B cell (primary cell): ENCODE data around the gene ACER1. TPM values are rescaled to one million over a fixed set of nuclear protein-coding genes. Genes with fewer than 3 reads are reported as not detected.

Experiments used
- ATAC-seq: fragments of 200-7000 bp; cut with Tn5 transposase; one replicate; pipeline ENCODE4 v1.10.0; 2021; ENCODE audit warnings: low read depth, mild to moderate bottlenecking, moderate number of reproducible peaks, moderate library complexity
- CTCF ChIA-PET: fragments of 350-600 bp; sonication (Branson Sonifier 250); formaldehyde crosslinking; loops from one replicate; lab custom pipeline; 2021; ENCODE audit warnings: antibody characterized with exemption, inconsistent platforms; lab: Charles Lee
- POLR2A ChIA-PET: fragments of 350-600 bp; sonication (Branson Sonifier 250); formaldehyde crosslinking; loops from one replicate; lab custom pipeline; 2021; ENCODE audit warnings: antibody characterized with exemption; lab: Charles Lee
- DNase-seq: peaks from one replicate; pipeline ENCODE4 v3.0.0; 2013
- H2AFZ ChIP-seq: 2 replicates; pipeline ENCODE4 v1.6.1; 2012; ENCODE audit warnings: mild to moderate bottlenecking, low read depth, low read length; ENCODE audit not compliant: insufficient read depth, poor library complexity, severe bottlenecking
- H3K27ac ChIP-seq, 2 donors: 1 replicate in 1 of 2; 2 replicates in 1 of 2; pipeline ENCODE4 v1.5.1; 2012 to 2013; ENCODE audit warnings: low read length in 2 of 2, mild to moderate bottlenecking in 2 of 2, moderate library complexity in 1 of 2
- H3K27me3 ChIP-seq, 4 experiments: fragments of 200-600 bp in 1 of 4; sonication (generic) in 1 of 4; replicated peaks in 1 of 4; 1 replicate in 2 of 4; 2 replicates in 2 of 4; pipeline versions ENCODE4 v1.6.1 to v1.7.0; 2013 to 2016; ENCODE audit warnings: low read length in 3 of 4, mild to moderate bottlenecking in 2 of 4, mixed read lengths in 1 of 4, moderate library complexity in 1 of 4; ENCODE audit not compliant: insufficient read depth in 4 of 4, control insufficient read depth in 3 of 4; ENCODE audit errors: control extremely low read depth in 1 of 4
- H3K36me3 ChIP-seq, 2 experiments: replicated peaks in 1 of 2; 1 replicate in 1 of 2; 2 replicates in 1 of 2; pipeline versions ENCODE4 v1.6.1 to v1.7.1; 2013; ENCODE audit warnings: low read length in 1 of 2; ENCODE audit not compliant: insufficient read depth in 2 of 2, control insufficient read depth in 1 of 2; ENCODE audit errors: control extremely low read depth in 1 of 2, extremely low read depth in 1 of 2
- H3K4me1 ChIP-seq, 2 donors: fragments of 200-600 bp in 1 of 2; sonication (generic) in 1 of 2; 1 replicate in 1 of 2; 2 replicates in 1 of 2; pipeline versions ENCODE4 v1.5.1 to v1.6.1; 2013 to 2017; ENCODE audit warnings: low read length in 2 of 2; ENCODE audit not compliant: control insufficient read depth in 2 of 2, insufficient read depth in 2 of 2
- H3K4me2 ChIP-seq: replicated peaks from 2 replicates; pipeline ENCODE3; 2012; ENCODE audit warnings: mild to moderate bottlenecking, low read depth, low read length; ENCODE audit not compliant: poor library complexity, severe bottlenecking
- H3K4me3 ChIP-seq, 5 experiments: fragments of 200-600 bp in 1 of 5; sonication (generic) in 1 of 5; 1 replicate in 3 of 5; 2 replicates in 2 of 5; pipeline versions ENCODE4 v1.5.1 to v1.7.0; 2011 to 2016; ENCODE audit warnings: low read length in 4 of 5, mild to moderate bottlenecking in 4 of 5, low read depth in 2 of 5, control low read depth in 1 of 5, moderate library complexity in 1 of 5; ENCODE audit not compliant: insufficient read depth in 1 of 5; ENCODE audit errors: control extremely low read depth in 1 of 5, extremely low read depth in 1 of 5
- H3K79me2 ChIP-seq: fragments of 200-600 bp; sonication (generic); one replicate; pipeline ENCODE4 v1.6.0; 2016; ENCODE audit warnings: low read length; ENCODE audit not compliant: control insufficient read depth, insufficient read depth
- H3K9ac ChIP-seq: fragments of 200-600 bp; sonication (generic); 2 replicates; pipeline ENCODE4 v1.6.1; 2017; ENCODE audit warnings: mild to moderate bottlenecking, low read length, moderate library complexity
- H3K9me3 ChIP-seq, 3 donors: one replicate each; pipeline versions ENCODE4 v1.6.1 to v1.7.1; 2013; ENCODE audit warnings: low read length in 2 of 3; ENCODE audit not compliant: control insufficient read depth in 2 of 3, insufficient read depth in 1 of 3; ENCODE audit errors: control extremely low read depth in 1 of 3
- H4K20me1 ChIP-seq: 2 replicates; pipeline ENCODE4 v1.6.0; 2012; ENCODE audit warnings: mild to moderate bottlenecking, low read length; ENCODE audit not compliant: insufficient read depth, control insufficient read depth, poor library complexity, severe bottlenecking
- H3K27ac Mint-ChIP-seq: one replicate; pipeline ENCODE4 v1.8.0; 2021; ENCODE audit warnings: mixed read lengths
- H3K27me3 Mint-ChIP-seq: one replicate; pipeline ENCODE4 v1.8.0; 2021; ENCODE audit warnings: mixed read lengths
- H3K4me1 Mint-ChIP-seq: one replicate; pipeline ENCODE4 v1.8.0; 2021; ENCODE audit warnings: mixed read lengths
- H3K4me3 Mint-ChIP-seq: one replicate; pipeline ENCODE4 v1.8.0; 2021; ENCODE audit warnings: mixed read lengths
- H3K9me3 Mint-ChIP-seq: one replicate; pipeline ENCODE4 v1.8.0; 2022; ENCODE audit warnings: mixed read lengths; ENCODE audit not compliant: insufficient read depth
- EZH2 ChIP-seq: IDR thresholded peaks from 2 replicates; pipeline ENCODE4 v1.6.1; 2012; ENCODE audit warnings: borderline replicate concordance, low read depth, mild to moderate bottlenecking, moderate library complexity, low read length; ENCODE audit not compliant: insufficient read depth, poor library complexity, severe bottlenecking
- WGBS: methylation state at CpG from one replicate; pipeline ENCODE4 v1.1.5; 2013; ENCODE audit warnings: missing lambda C conversion rate; ENCODE audit not compliant: insufficient coverage; 5-methylcytosine and 5-hydroxymethylcytosine counted together
- intact Hi-C: fragments of 100-400 bp; cut with micrococcal nuclease; formaldehyde crosslinking; loops from one replicate; pipeline ENCODE4 v1.10.0; 2022
- polyA plus RNA-seq: library from polyadenylated mRNA; depleted of rRNA; stranded (reverse); fragments of >200 nt; gene quantifications from 2 replicates; pipeline ENCODE4 v1.2.3, GENCODE V29; 2012
- total RNA-seq, 2 donors: library from RNA; stranded (reverse); fragments of 120-200 nt in 1 of 2; gene quantifications; 1 replicate in 1 of 2; 2 replicates in 1 of 2; pipeline versions ENCODE4 v1.2.3 to v1.2.4, GENCODE V29; 2013 to 2022
- TF ChIP-seq, protein P1 (sequence below): fragments of 200-600 bp; IDR thresholded peaks from one replicate; pipeline ENCODE4 v1.8.0; 2022; ENCODE audit warnings: antibody characterized with exemption, mild to moderate bottlenecking

ACER1 gene
- total and polyA plus RNA-seq, 2 donors (not counting 1 experiment from before 2014, with no cell fraction given), result not detected

DNA sequence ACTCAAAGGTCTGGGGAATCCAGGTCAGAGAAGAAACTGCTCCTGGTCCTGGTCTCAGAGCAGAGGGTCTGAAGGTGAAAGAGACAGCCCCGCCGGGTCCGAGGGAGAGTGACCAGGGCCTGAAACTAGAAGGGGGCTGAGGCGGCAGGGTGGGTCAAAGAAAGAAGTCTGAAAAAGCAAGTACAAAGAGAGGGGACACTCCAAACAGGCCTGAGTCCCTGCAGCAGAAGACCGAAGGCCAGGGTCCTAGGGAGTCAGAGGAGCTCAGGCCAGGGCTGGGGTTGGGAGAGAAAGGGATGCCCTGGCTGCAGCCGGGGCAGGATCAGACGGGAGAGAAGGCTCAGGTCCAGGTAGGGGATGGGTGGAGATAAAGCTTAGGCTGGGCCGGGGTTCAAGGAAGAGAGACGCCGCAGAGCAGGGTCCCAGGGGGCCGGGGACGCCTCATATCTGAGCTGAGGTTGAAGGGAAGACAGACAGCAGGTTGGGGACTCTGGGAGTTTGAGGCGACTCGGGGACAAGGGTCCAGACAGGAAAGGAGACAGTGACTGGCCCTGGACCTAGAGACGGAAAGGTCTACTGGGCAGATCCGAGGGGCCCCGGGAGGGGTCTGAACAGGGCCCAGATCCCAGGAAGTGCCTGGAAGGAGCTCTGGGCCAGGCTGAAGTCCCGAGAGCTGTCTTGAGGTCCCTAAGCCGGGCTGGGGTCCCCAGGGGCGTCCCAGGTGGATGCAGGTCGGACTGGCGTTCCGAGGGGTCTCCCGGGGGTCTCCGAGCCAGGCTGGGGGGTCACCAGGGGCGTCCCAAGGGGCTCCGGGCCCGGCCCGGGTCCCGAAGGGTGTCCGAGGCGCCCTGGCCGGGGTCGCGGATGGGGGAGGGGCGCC is 54.4 kb downstream of the ACER1 start:
- no peaks in the 10 kb centered on the region for H3K9me3 Mint-ChIP-seq
- peaks cover 32% of the 10 kb centered on the region for H3K4me1 Mint-ChIP-seq
- peak overlapping the region; percentile 29 to 77 for H3K27ac ChIP-seq
- peaks cover 51% of the 10 kb centered on the region for H4K20me1 ChIP-seq
- no peaks in the 10 kb centered on the region for H3K9me3 ChIP-seq
- H3K4me3 Mint-ChIP-seq, result peak overlapping the region; percentile 89
- no peaks in the 10 kb centered on the region for H3K27me3 Mint-ChIP-seq
- H3K27me3 ChIP-seq, result no peaks in the 10 kb centered on the region
- no peaks in the 10 kb centered on the region for H3K36me3 ChIP-seq
- no peak for TF ChIP-seq EZH2
- TF ChIP-seq, protein P1, sequence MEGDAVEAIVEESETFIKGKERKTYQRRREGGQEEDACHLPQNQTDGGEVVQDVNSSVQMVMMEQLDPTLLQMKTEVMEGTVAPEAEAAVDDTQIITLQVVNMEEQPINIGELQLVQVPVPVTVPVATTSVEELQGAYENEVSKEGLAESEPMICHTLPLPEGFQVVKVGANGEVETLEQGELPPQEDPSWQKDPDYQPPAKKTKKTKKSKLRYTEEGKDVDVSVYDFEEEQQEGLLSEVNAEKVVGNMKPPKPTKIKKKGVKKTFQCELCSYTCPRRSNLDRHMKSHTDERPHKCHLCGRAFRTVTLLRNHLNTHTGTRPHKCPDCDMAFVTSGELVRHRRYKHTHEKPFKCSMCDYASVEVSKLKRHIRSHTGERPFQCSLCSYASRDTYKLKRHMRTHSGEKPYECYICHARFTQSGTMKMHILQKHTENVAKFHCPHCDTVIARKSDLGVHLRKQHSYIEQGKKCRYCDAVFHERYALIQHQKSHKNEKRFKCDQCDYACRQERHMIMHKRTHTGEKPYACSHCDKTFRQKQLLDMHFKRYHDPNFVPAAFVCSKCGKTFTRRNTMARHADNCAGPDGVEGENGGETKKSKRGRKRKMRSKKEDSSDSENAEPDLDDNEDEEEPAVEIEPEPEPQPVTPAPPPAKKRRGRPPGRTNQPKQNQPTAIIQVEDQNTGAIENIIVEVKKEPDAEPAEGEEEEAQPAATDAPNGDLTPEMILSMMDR, result no peak
- peaks cover 55% of the 10 kb centered on the region for H3K79me2 ChIP-seq
- WGBS, result 11% methylated on average over 36 of the region's 36 CpGs
- peak overlapping the region; percentile 64 for H2AFZ ChIP-seq
- ATAC-seq, result no peak
- CTCF ChIA-PET, result interaction anchor here (0.6 to 1.4 kb wide), 3 partner anchors 60 to 584 kb away, joined by 3 to 4 read pairs (median 4); no protein-coding TSS in a partner anchor
- DNase-seq, result peak; percentile 46
- intact Hi-C loops, result no loop called here
- POLR2A ChIA-PET, result interaction anchor here (0.6 kb wide), 1 partner anchor 12 kb away, joined by 3 read pairs; no protein-coding TSS in a partner anchor
- peak overlapping the region; percentile 64 for H3K27ac Mint-ChIP-seq
- peak overlapping the region; percentile 74 for H3K9ac ChIP-seq
- peak overlapping the region; percentile 99 for H3K4me2 ChIP-seq
- peaks cover 15 to 23% of the 10 kb centered on the region in 2 donors for H3K4me1 ChIP-seq
- H3K4me3 ChIP-seq, result peak overlapping the region; percentile 44 to 85 (median 62)

DNA sequence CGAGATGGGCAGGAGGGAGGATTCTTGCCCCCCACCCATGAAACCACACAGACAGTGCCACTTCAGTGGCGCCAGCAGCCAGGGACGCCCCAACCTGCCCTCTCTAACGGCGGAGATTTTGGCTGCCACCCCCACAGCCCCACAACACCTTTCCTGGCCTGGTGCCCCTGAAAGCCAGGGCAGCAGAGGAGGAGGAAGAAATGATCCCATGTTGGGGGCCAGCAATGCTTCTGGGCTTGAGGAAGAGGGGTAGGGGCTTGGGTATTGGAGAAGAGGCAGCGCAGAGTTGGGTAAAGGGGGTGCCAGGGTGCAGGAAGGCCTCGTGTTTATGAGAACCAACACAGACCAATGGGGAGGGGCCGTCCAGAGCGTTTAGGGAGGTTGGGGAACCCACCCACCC is 55.4 kb downstream of the ACER1 start:
- peak overlapping the region; percentile 64 for H3K27ac Mint-ChIP-seq
- CTCF ChIA-PET, result no interaction called here
- Histone ChIP-seq H3K9me3 (no peaks in the 10 kb centered on the region), H3K79me2 (peaks cover 64% of the 10 kb centered on the region), H3K9ac (no peak overlapping the region), H3K4me2 (peak overlapping the region; percentile 99), H3K27me3 (no peaks in the 10 kb centered on the region), H3K27ac (no peak overlapping the region), H3K36me3 (no peaks in the 10 kb centered on the region), H2AFZ (no peak overlapping the region), H3K4me1 (peaks cover 15 to 23% of the 10 kb centered on the region in 2 donors), H3K4me3 (no peak overlapping the region), H4K20me1 (peaks cover 60% of the 10 kb centered on the region)
- H3K4me3 Mint-ChIP-seq, result peak overlapping the region; percentile 89
- POLR2A ChIA-PET, result no interaction called here
- intact Hi-C loops, result no loop called here
- 93% methylated on average over 5 of the region's 9 CpGs for WGBS
- TF ChIP-seq EZH2, result no peak
- TF ChIP-seq, protein P1, result no peak
- no peak for DNase-seq
- no peak for ATAC-seq
- H3K27me3 Mint-ChIP-seq, result no peaks in the 10 kb centered on the region
- no peaks in the 10 kb centered on the region for H3K9me3 Mint-ChIP-seq
- H3K4me1 Mint-ChIP-seq, result peaks cover 32% of the 10 kb centered on the region
